Stimulated activated CD8-positive, alpha-beta memory T cell treated with anti-CD3 and anti-CD28 coated beads, Interleukin-4, amount 100 ng/mL, for 24 hours (primary cell): ENCODE measurements around the gene NEK11.

Source experiments
- DNase-seq: peaks from one replicate; pipeline ENCODE4 v3.0.0-alpha.2; 2020; ENCODE audit warnings: low read depth

NEK11 gene

DNA sequence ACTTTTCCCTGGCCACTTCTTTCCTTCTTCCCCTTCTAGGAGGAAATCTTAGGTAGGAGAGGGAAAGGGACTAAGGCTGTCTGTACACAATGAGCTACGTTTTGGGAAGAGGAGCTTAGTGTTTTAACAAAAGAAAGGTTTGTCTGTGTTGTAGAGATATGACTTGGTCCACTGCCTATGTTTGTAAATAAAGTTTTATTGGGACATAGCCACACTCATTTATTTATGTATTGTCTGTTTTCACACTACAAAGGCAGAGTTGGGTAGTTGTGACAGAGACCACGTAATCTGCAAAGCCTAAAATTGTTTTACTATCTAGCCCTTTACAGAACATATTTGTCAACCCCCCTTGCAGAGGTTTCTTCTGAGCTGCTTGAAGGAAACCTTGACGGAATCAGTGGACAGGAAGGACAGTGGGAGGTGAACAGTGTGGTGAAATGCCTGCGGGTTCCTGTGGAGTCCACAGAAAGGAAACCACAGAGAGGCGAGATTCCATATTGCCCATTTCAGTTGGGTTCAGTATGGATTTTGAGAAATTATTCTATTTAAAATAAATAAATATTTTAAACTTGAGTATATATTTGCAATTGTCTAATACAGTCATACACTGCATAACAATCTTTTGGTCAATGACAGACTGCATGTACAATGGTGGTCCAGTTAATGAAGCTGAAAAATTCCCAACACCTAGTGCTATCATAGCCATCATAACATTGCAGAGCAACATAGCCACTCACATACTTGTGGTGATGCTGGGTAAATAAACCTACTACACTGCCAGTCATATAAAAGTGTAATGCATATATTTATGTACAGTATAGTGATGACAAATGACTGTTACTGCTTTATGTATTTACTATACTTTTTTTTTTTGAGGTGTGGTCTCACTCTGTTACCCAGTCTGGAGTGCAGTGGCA lies 197.0 kb downstream of the NEK11 start:
- DNase-seq, result no peak

GRCh38 chr3:131224886-131225550 lies 198.3 kb downstream of the NEK11 start:
- no peak for DNase-seq

DNA sequence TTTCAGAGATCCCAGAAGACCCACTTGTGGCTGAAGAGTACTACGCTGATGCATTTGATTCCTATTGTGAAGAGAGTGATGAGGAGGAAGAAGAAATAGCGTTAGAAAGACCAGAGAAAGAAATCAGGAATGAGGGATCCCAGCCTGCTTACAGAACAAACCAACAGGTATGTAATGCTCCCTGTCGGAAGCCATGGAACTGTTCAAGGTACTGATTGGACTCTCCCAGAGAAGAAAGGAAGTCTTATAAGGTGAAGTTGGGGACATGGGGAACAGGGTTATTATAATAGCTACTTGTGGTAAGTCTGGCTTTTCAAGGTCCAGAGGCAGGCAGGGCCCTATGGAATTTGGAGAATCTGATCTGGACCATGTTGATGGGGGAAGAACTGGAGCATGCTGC lies 201.8 kb downstream of the NEK11 start:
- no peak for DNase-seq

DNA sequence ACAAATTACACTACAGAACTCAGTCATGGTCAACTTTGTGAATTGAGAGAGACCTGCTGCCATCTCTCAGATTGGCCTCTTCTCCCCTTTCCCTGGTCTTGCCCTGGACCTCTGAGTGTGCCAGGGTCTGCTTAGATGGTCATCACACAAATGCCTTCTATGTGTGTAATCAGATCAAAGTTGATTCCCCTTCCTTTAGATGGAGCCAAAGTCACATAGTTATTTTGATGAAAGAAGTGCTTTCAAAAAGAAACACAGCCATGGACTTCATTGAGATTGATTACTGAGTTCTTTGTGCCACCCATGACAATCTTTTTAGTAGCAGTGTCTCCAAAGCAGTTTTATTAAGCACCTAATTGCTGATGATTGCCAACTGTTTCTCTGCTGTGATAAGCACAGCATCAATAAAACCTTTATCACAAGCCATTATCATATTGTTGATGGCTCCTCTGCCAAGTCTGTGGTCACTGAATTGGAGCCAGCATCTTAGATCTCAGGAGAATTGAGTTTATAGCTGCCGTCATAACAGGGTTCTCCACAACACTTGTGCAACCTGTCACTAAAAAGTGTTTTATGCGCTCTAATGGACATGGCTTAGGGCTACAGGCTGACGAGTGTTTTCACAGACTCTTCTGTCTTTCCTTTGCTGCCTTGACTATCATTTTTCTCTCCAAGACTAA lies 205.2 kb downstream of the NEK11 start:
- no peak for DNase-seq

- DNase-seq, result no peak
These were observed 206.1 kb downstream of the NEK11 start for GRCh38 chr3:131232711-131233267.

GRCh38 chr3:131233900-131234668 lies 207.4 kb downstream of the NEK11 start:
- DNase-seq, result no peak

DNA sequence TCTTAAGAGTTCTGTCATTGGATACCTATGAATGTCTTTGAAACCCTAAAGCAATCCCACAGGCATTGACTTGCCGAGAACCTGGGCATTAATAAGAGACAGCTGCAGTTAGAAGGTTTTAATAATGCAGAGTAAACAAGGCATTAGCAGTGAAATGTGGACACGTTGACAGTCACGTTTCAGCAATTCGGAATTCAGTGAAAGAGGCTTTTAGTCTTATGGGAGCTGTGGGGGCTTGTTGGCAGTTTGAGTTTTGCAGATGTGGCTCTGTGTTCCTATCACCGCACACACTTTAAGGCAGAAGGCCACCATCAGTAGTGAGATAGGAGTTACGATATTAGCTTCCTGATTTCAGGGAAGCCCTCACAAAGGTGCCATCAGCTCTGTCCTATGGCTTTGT lies 209.7 kb downstream of the NEK11 start:
- DNase-seq, result no peak

- DNase-seq, result no peak
These were observed 211.8 kb downstream of the NEK11 start for GRCh38 chr3:131238496-131238895.

DNA sequence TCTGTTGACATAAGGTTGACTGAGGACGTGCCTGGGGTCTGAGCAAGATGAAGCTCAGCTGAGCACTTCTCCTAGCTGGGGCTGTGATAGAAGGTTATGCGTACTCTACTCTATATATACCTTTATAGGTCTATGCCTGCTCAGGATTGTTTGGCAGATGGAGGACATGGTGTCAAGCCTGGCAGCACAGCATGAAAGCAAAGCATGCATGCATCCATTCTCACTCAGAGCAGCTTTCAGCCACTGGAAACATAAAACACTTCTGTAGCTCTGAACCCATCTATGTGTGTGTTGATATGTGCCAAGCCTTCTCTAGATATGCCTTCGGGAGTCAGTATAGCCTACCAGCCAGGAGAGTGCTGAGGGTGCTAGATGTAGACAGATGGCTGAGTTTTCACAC lies 212.6 kb downstream of the NEK11 start:
- no peak for DNase-seq

DNA sequence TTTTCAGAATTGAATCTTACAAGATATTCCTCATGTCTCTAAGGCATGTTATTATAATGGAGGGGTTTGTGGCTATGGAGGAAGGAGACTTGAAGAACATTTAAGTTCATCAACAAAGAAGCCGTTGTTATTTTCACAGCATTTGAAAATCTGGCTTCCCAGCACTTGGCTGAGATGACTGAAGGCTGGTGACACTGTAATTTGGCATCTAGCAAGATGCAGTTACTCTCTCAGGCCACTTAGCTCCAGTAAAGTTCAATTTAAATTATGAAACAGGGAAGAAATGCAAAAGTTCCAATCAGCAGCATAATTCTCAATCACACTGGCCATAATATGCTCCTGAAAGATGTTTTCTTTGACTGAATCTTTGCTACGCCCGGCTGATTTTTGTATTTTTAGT lies 215.5 kb downstream of the NEK11 start:
- DNase-seq, result no peak

DNA sequence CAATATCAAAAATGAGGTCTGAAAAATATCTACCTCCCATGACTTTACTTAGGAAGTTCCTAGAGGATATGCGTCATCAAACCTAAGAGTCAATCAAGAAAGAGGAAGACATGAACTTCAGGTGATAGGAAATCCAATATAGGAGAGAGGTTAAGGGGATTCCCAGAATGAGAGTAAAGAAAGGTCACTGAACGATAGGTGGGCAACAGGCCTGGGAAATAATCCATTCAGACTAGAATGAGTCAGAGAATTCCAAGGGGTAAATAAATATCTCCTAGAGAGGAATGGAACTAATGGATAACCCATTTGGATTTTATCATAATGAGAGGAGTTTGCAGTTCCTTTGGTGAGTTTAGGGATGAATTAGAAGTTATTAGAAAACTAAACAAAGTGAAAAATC lies 223.8 kb downstream of the NEK11 start:
- DNase-seq, result no peak

DNA sequence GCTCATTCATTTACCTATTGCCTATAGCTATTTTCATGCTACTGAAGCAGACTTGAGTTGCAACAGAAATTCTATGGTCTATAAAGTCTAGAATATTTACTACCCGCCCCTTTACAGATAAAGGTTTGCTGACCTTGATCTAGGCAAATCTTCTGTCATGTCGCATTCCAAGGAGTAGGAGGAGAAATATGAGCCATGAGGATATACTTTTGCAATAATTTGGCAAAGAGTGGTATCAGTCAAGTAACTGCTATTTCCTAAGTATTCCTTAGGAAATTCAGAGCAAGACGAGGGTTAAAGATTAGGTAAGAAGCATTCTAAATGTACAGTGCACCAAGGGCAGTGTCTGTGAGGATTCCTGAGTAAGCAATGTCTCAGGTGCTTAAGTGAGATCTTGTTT lies 233.8 kb downstream of the NEK11 start:
- no peak for DNase-seq

DNA sequence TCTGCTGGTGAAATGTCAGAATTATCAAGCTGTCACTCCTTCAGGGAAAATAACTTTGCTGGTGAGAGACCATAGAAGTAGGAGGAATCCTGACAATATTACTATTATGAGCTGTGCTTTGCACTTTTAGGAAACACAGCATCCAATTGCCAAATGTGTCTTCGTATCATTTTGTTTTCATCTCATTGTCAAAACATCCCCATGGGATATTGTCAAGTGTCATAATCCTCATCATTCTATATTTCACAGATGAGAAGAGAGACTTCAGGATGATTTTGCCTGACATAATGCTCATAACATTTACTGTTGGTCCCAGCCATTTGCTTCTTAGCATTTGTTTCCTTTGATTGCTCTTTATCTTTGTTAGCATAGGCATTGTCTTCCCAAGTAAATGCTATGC lies 234.4 kb downstream of the NEK11 start:
- DNase-seq, result no peak

DNA sequence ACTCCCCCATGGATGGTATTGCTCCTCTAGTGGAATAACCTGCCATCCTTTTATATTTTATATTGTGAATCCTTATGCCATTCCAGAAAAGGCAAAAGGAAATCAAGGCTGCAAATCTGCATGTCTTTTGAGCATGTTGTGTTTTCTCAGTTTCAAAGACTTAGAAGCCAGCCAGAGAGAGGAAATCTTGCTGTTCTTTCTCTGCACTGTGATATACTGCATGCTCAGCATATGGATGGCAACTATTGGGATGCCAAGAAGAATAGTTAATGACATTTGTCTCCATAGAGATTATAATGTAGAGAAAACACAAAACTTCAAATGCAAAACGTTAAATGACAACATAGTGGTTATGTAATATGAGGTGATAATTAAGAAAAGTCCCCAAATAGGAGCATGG lies 248.9 kb downstream of the NEK11 start:
- no peak for DNase-seq

- DNase-seq, result no peak
These were observed 251.3 kb downstream of the NEK11 start for GRCh38 chr3:131277836-131278497.

DNA sequence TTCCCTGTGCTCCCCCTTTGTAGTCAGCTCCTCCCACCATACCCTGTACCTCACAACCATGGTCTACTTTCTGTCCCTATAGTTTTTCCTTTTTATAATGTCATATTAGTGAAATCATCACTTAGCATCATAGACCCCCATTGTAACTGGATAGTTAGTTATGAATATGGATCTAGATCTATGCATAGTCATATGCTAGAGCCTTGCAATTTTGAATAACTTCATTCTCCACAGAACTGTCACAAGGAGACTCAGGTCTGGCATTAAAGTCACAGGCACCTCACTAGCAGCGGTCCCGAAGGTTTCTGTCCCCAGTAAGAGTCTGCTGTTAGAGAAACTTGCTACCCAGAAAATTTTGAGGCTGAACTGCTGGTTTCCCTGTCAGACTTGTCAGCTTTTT lies 252.9 kb downstream of the NEK11 start:
- no peak for DNase-seq

DNA sequence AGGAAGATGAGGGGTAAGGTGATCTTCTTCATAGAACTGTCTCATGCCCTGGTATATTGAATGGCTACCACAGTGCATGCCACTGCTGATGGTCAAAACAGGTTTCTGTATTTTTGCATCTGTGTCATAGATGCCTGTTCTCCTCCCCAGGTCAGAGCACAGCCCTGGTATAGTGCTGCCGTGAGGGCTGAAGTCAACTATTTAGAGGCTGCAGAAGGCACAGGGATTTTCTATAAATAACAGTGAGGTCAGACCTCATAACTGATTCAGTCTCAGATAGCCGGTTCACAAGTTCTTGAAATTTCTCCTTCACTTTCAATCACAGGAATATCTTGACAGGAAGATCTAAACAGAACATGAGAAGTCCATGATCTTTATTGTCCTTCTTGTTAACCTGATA lies 255.7 kb downstream of the NEK11 start:
- no peak for DNase-seq

- no peak for DNase-seq
These were observed 256.3 kb downstream of the NEK11 start for GRCh38 chr3:131282967-131283366.

GRCh38 chr3:131283862-131284261 lies 257.2 kb downstream of the NEK11 start:
- DNase-seq, result no peak

DNA sequence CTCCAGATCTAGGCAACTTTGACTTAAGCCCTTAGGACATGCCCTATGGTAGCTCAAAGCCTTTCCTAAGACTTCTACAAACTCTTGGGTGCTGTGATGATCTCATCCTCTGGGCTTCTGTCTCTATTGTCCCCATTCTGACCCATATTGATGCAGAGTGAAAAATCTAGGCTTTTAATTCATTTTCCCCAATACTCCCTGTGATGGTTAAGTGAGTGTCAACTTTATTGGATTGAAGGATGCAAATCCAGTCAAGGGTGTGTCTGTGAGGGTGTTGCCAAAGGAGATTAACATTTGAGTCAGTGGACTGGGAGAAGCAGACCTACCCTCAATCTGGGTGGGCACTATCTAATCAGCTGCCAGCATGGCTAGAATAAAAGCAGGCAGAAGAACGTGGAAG lies 257.6 kb downstream of the NEK11 start:
- DNase-seq, result no peak

- no peak for DNase-seq
These were observed 258.8 kb downstream of the NEK11 start for GRCh38 chr3:131285456-131285855.
